Stimulated activated CD8-positive, alpha-beta memory T cell treated with anti-CD3 and anti-CD28 coated beads, Interleukin-12 subunit alpha, Interleukin-12 subunit beta, amount 100 ng/mL, for 24 hours (primary cell): ENCODE measurements around the gene SLC6A16.
A peak's percentile ranks its signal among the peaks of the same experiment; 100 is the strongest.

Experiments
- DNase-seq: peaks from one replicate; pipeline ENCODE4 v3.0.0-alpha.2; 2020; ENCODE audit errors: extremely low read depth

Gene SLC6A16

DNA sequence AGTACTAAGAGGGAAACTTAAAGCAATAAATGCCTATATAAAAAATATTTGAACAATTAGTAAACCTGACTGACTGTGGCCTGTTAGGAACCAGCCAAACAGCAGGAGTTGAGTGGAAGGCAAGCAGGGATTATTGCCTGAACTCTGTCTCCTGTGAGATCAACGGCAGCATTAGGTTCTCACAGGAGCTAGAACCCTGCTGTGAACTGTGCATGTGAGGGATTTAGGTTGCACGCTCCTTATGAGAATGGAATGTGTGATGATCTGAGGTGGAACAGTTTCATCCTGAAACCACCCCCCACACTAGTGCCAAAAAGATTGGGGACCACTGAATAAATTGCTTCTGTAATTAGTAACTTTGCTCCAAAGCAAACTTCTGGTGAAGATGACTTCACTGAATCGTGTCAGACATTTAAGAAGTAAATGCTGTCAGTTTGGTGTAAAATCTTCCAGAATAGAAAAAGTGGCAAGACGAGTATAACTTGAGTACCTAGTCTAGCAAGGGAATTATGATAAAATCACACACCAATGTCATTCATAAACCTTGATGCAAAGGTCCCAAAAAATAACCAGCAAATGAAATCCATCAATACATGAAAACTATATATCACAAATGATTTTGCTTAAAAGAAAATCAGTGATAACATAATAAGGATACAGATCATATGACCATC, 53.8 kb downstream of the SLC6A16 start:
- no peak for DNase-seq

- DNase-seq, result peak; percentile 5
These were observed 58.6 kb downstream of the SLC6A16 start for GRCh38 chr19:49266409-49266808.

GRCh38 chr19:49264258-49264657, 60.7 kb downstream of the SLC6A16 start:
- no peak for DNase-seq

DNA sequence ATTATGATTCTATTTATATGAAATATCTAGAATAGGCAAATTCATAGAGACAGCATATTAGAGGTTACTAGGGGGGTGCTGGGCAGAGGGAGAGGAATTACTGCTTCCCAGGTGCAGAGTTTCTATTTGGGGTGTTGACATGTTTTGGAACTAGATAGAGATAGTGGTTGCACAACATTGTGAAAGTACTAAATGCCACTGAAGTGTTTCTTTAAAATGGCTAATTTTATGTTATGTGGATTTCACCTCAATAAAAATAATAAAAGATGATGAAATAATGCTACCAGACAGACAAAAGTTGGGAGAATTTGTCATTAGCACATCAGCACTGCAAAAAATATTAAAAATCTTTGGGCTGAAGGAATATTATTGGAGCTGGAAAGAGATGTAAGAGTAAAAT, 63.4 kb downstream of the SLC6A16 start:
- no peak for DNase-seq

- no peak for DNase-seq
These were observed 68.3 kb downstream of the SLC6A16 start for GRCh38 chr19:49256691-49257090.

GRCh38 chr19:49255674-49256073, 69.3 kb downstream of the SLC6A16 start:
- DNase-seq, result no peak

GRCh38 chr19:49249933-49250332, 75.1 kb downstream of the SLC6A16 start:
- DNase-seq, result no peak

GRCh38 chr19:49247676-49248075, 77.3 kb downstream of the SLC6A16 start:
- no peak for DNase-seq

DNA sequence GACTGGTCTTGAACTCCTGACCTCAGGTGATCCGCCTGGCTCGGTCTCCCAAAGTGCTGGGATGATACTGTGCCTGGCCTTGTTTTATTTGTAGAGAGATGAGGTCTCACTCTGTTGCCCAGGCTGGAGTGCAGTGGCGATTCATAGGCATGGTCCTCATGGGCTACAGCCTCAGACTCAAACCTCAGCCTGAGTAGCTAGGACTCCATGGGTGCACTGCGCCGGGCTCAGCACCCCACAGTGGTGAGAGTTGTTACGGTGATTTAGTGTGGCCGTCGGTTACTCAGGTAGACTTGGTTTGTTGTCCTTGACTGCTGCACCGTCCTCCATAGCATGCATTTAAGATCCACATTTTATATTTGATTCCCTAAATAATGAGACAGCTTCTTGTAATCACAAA, 80.7 kb downstream of the SLC6A16 start:
- no peak for DNase-seq

DNA sequence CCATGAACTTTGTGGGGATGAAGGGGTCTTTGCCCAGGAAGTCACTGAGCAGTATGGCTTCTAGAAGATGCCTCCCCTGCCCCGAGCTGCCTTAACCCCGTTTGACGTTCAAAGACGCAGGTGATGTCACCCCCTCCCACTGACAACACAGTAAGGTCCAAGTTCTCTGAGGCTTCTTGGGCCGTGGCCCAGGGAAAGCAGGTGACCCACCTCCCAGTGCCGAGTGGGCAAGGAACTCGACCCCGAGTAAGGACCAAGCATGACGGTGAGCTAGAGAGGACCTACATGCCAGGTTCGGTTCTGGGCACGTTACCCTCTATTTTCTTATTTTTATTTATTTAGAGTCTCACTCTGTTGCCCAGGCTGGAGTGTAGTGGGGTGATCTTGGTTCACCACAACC, 81.3 kb downstream of the SLC6A16 start:
- DNase-seq, result no peak

GRCh38 chr19:49243129-49243528, 81.9 kb downstream of the SLC6A16 start:
- no peak for DNase-seq

GRCh38 chr19:49241769-49242168, 83.2 kb downstream of the SLC6A16 start:
- no peak for DNase-seq
